ENCODE results near the gene CFAP73. TPM values are rescaled to one million over a fixed set of nuclear protein-coding genes. Genes with fewer than 3 reads are reported as not detected.

The CFAP73 gene
- total and polyA plus RNA-seq, 2 of the 8 experiments (the other 6 are each of a cell fraction or from before 2014, with no cell fraction given): 0.45 to 0.56 TPM

DNA sequence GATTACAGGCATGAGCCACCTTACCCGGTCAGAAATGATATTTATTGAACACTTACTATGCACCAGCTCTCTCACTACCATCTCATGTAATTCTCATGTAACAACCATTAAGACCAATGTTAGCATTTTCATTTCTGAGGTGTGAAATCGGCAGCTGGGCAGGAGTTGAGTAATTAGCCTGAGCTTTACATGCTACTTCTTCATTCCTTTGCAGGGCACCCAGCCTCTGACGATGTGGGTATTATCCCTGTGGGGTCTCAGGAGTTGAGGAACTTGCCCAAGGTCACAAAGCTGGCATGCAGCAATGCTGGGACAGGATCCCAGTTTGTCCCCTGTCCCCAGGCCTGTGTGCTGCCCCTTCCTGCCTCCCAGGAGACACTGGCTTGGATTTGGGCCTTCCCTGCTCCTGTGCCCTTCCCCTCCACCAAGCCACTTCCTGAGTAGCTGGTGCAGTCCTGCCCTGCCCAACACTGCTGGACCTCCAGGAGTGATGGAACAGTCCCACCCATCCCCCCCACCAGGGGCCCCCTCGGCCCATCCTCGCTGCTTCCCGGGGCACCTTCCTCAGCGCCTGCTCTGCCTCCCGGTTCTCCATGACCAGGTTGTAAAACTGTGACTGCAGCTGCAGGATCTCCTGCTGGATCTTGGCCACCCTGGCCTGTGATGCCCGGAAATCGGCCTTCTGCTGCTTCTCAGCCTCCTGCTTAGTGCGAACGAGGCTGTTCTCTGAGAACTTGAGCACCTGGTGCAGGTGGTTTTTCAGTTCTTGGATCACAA, 50.7 kb downstream of the CFAP73 start:
- Histone ChIP-seq H3K79me1 (ENCODE audit: low read depth, low read length) (no peaks in the 10 kb centered on the region), H3K79me2 (ENCODE audit: control insufficient read depth in 1 of 2, insufficient read depth in 2 of 2, low read length in 2 of 2) (no peaks in the 10 kb centered on the region), H4K8ac (ENCODE audit: extremely low read depth, insufficient read depth, low read length) (no peak overlapping the region), H2BK12ac (ENCODE audit: low read depth, low read length) (no peak overlapping the region), H3K27me3 (replicated peaks in 1 of 4; ENCODE audit: control insufficient read depth in 3 of 4, extremely low read depth in 1 of 4, insufficient read depth in 3 of 4, low read length in 3 of 4) (no peaks in the 10 kb centered on the region), H2BK5ac (ENCODE audit: low read depth, low read length) (no peak overlapping the region), H4K91ac (replicated peaks; ENCODE audit: insufficient read length, low read length) (no peak overlapping the region), H4K5ac (ENCODE audit: insufficient read length, low read depth, low read length) (no peak overlapping the region), H2BK20ac (ENCODE audit: low read length) (no peak overlapping the region), H3K4ac (replicated peaks; ENCODE audit: insufficient read length, low read depth, low read length) (no peak overlapping the region), H3K23ac (ENCODE audit: insufficient read length) (no peak overlapping the region), H3K4me3 (ENCODE audit: extremely low read depth in 1 of 4, insufficient read depth in 2 of 4, low read depth in 3 of 4, low read length in 4 of 4) (no peak overlapping the region), H3K4me2 (ENCODE audit: insufficient read depth in 1 of 2, low read depth in 2 of 2, low read length in 2 of 2) (no peak overlapping the region), H3K56ac (replicated peaks; ENCODE audit: insufficient read length, low read depth, low read length) (no peak overlapping the region), H3K36me3 (ENCODE audit: control insufficient read depth in 2 of 4, insufficient read depth in 4 of 4, low read length in 3 of 4) (no peaks in the 10 kb centered on the region), H2AK5ac (ENCODE audit: low read depth, low read length) (no peak overlapping the region), H3K18ac (ENCODE audit: extremely low read depth, low read length) (no peak overlapping the region), H2AFZ (ENCODE audit: low read length) (no peak overlapping the region), H2BK15ac (ENCODE audit: low read length) (no peak overlapping the region), H3K9ac (replicated peaks in 1 of 4; ENCODE audit: extremely low read depth in 1 of 4, low read depth in 3 of 4, low read length in 3 of 4) (no peak overlapping the region), H3K27ac (ENCODE audit: low read depth, low read length) (no peak overlapping the region; the same call in 1 of the 2 replicates), H3K4me1 (replicated peaks in 1 of 4; ENCODE audit: control insufficient read depth in 3 of 4, insufficient read depth in 4 of 4, low read length in 3 of 4) (peaks cover 0 to 2% (median 0%) of the 10 kb centered on the region in 4 experiments; a peak in 1 of 7 replicates), H3K9me3 (ENCODE audit: insufficient read depth in 2 of 2, low read depth in 1 of 2, low read length in 1 of 2) (no peaks in the 10 kb centered on the region), H3K14ac (ENCODE audit: insufficient read length) (no peak overlapping the region), H2BK120ac (replicated peaks; ENCODE audit: low read depth, low read length) (no peak overlapping the region), H4K20me1 (replicated peaks in 1 of 2; ENCODE audit: control insufficient read depth in 1 of 2, insufficient read depth in 2 of 2, low read length in 2 of 2) (no peaks in the 10 kb centered on the region), H3K23me2 (ENCODE audit: low read depth, low read length) (no peaks in the 10 kb centered on the region)
- POLR2A ChIA-PET (ENCODE audit: partially characterized antibody): interaction anchor here (0.6 to 6.8 kb wide), 6 partner anchors 11 to 126 kb away, joined by 3 to 31 read pairs (median 5); partner anchors contain the start of genes DDX54, RITA1 and TPCN1
- DNase-seq (ENCODE audit: low read depth in 1 of 2, low spot score in 2 of 2) (no peak), FAIRE-seq (no peak)
- WGBS, 2 experiments (ENCODE audit: extremely low coverage in 1 of 2, insufficient coverage in 1 of 2, insufficient read length in 1 of 2, insufficient replicate concordance in 2 of 2, low coverage in 1 of 2, low lambda C conversion rate in 2 of 2, missing lambda C conversion rate in 1 of 2): 92% methylated on average over 11 of the region's 12 CpGs; no CpG with 5 or more reads in 1 of the 2 experiments
- CTCF ChIA-PET (ENCODE audit: partially characterized antibody): interaction anchor here (1.0 to 1.2 kb wide), 5 partner anchors 23 to 115 kb away, joined by 3 to 5 read pairs (median 3); no protein-coding TSS in a partner anchor
- TF ChIP-seq JUN (IDR thresholded peaks at IDR 0.05; ENCODE audit: low read depth, low read length) (no peak), HDAC6 (IDR thresholded peaks at IDR 0.05; ENCODE audit: low read depth, low read length) (no peak), SIN3A (conservative IDR thresholded peaks at IDR 0.05 in 1 of 2, IDR thresholded peaks at IDR 0.05 in 1 of 2; ENCODE audit: low read depth in 1 of 2, low read length in 2 of 2) (no peak), SAP30 (IDR thresholded peaks at IDR 0.05; ENCODE audit: insufficient read depth, insufficient replicate concordance, low read length) (no peak), BRCA1 (IDR thresholded peaks at IDR 0.05; ENCODE audit: low read depth, low read length) (no peak), ASH2L (IDR thresholded peaks at IDR 0.05; ENCODE audit: low read length) (no peak), BACH1 (IDR thresholded peaks at IDR 0.05; ENCODE audit: low read length) (no peak), SRF (IDR thresholded peaks at IDR 0.05; ENCODE audit: low read depth, low read length) (no peak)
- TF ChIP-seq, protein P1, sequence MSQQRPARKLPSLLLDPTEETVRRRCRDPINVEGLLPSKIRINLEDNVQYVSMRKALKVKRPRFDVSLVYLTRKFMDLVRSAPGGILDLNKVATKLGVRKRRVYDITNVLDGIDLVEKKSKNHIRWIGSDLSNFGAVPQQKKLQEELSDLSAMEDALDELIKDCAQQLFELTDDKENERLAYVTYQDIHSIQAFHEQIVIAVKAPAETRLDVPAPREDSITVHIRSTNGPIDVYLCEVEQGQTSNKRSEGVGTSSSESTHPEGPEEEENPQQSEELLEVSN (IDR thresholded peaks at IDR 0.05): no peak
- TF ChIP-seq, protein P2, sequence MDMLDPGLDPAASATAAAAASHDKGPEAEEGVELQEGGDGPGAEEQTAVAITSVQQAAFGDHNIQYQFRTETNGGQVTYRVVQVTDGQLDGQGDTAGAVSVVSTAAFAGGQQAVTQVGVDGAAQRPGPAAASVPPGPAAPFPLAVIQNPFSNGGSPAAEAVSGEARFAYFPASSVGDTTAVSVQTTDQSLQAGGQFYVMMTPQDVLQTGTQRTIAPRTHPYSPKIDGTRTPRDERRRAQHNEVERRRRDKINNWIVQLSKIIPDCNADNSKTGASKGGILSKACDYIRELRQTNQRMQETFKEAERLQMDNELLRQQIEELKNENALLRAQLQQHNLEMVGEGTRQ (IDR thresholded peaks at IDR 0.05; ENCODE audit: low read length): no peak

Measured in H1 (cell line).